ENCODE measurements around the gene ADRB2. TPM values are rescaled to one million over a fixed set of nuclear protein-coding genes. Genes with fewer than 3 reads are reported as not detected.
"Not testable (repeated sequence)": the region's sequence is repeated elsewhere in the genome, so short reads cannot be mapped to it uniquely, and the experiment has no call there.

Gene ADRB2
- polyA plus RNA-seq (ENCODE audit: insufficient read length in 4 of 4), result under 1 TPM; 0.13 to 0.81 (median 0.29) TPM

DNA sequence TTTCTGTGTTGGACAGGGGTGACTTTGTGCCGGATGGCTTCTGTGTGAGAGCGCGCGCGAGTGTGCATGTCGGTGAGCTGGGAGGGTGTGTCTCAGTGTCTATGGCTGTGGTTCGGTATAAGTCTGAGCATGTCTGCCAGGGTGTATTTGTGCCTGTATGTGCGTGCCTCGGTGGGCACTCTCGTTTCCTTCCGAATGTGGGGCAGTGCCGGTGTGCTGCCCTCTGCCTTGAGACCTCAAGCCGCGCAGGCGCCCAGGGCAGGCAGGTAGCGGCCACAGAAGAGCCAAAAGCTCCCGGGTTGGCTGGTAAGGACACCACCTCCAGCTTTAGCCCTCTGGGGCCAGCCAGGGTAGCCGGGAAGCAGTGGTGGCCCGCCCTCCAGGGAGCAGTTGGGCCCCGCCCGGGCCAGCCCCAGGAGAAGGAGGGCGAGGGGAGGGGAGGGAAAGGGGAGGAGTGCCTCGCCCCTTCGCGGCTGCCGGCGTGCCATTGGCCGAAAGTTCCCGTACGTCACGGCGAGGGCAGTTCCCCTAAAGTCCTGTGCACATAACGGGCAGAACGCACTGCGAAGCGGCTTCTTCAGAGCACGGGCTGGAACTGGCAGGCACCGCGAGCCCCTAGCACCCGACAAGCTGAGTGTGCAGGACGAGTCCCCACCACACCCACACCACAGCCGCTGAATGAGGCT, at the start of gene ADRB2:
ADRB2 (plus strand) TSS at position 559 of the 686 bp plus-strand sequence. CDS start 221 bp downstream, outside the sequence.
- peak; percentile 54 to 75 (median 72) for DNase-seq (ENCODE audit: low read depth in 4 of 4, low spot score in 3 of 4)

DNA sequence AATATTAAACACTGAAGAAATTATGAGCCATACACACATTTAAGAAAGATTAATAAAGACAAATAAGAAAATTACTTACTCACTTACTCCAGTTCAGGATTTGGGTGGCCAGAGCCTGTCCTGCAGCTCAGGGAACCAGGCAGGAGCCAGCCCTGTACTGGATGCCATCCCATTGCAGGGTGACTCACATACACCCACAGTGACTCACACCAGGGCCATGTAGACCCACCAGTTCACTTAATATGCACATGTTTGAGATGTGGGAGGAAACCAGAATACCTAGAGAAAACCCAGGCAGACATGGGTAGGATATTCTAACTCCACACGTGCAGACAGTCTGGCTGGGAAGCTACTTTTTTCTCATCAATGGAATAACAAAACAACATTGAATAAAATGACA, 49.6 kb upstream of the ADRB2 start:
- DNase-seq (ENCODE audit: low read depth in 4 of 4, low spot score in 3 of 4), result no peak

DNA sequence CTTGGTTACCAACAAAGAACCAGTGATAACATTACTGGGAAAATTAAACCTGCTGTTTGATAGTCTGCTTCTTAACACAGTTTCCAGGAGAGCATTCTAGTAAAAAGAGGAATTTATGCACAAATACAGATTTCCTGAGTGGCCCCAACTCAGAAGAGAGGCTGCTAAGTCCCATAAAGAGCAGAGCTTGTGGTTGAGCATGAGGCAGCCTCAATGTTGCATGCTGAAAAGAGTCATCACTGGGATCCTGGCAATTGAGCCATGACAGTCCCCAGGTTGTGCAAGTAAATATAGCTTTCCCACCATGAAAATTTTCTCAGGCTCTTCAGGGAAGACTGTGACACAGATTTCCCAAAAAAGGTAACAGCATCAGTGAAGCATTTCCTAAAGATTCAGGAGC, 47.5 kb upstream of the ADRB2 start:
- DNase-seq (ENCODE audit: low read depth in 4 of 4, low spot score in 3 of 4), result no peak

DNA sequence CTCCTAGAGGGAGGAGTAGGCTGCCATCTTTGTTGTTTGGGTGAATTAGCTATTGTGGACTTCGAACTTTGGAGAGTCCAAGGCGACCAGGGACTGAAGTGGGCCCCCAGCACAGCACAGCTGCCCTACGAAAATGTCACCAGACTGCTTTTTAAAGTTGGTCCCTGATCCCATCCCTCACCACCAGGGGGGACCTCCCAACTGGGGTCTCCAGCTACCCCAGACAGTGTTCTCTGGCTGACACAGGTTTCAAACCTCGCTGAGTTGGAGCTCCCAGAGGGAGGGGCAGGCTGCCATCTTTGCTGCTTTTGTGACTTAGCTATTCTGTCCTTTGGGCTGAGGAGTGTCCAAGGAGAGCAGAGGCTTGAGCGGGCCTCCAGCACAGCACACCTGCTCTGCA, 45.7 kb upstream of the ADRB2 start:
- no peak for DNase-seq (ENCODE audit: low read depth in 4 of 4, low spot score in 3 of 4)

DNA sequence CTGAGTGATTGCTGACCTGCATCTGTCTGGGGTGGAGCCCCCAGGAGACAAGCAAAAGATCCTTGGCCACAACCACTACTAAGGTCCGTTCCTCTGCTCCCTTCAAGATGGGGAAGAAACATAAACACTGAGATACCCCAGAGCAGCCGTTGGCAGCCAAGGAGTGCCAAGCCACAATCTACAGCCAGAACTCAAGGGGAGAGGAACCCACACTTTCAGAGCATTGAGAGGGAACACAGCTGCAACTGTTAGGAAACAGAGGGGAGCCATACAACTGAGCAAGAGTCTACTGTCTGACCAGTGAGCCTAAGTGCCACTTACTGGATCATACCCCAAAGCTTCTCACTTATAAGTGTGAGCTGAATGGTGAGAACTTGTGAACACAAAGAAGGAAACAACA, 44.6 kb upstream of the ADRB2 start:
- no peak for DNase-seq (ENCODE audit: low read depth in 4 of 4, low spot score in 3 of 4)

DNA sequence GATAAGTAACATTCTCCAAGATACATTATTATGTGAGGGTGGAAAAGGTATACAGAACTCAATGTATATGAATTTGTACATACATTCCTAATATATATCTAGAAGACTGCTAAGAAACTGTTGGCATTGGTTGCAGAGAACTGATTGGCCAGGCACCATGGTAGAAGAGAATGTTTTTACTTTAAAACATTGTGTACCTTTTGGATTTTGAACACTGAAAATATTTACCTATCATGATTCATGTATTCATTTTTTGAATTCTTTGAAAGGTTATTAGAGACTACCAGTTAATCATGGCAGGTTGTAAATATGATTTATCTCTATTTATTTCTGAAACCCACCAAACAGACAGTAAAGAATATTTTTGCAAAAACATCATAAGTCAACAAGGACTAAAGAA, 41.2 kb upstream of the ADRB2 start:
- DNase-seq (ENCODE audit: low read depth in 4 of 4, low spot score in 3 of 4), result no peak

DNA sequence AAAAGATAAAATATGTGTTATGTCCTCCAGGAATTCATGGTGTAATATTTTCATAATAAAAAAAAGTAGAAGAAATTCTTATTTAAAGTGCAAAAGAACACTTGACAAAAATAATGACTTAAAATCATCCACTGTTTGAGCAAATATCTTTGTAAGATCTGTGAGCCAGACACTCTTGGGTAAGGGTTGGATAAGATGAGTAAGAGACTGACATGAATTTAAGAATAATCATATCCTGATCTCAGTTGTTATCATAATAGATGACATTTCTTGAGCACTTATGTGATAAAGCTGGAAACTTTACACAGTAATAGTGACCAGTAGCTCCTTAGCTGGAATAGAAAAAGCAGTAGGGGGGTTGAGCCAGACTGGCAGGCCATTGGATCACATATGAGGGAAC, 40.0 kb upstream of the ADRB2 start:
- DNase-seq (ENCODE audit: low read depth in 4 of 4, low spot score in 3 of 4), result no peak

DNA sequence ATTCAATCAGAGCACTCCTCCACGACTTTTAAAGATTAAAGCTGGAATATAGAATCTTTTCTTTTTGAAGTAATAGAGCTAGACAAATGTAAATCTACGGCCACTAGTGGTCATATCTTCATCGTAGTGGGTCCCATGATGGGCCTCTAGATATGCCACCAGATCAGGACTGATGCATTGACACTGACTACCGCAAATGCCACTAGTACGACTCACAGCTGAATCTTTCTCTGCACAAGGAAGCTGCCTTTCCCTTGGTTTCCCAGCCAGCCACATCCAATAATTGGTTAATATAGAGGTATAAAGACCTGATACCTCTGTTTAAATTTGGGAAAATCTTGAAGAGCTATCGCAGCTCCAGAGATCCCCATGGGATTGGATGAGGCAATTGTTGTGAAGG, 37.8 kb upstream of the ADRB2 start:
- no peak for DNase-seq (ENCODE audit: low read depth in 4 of 4, low spot score in 3 of 4)

DNA sequence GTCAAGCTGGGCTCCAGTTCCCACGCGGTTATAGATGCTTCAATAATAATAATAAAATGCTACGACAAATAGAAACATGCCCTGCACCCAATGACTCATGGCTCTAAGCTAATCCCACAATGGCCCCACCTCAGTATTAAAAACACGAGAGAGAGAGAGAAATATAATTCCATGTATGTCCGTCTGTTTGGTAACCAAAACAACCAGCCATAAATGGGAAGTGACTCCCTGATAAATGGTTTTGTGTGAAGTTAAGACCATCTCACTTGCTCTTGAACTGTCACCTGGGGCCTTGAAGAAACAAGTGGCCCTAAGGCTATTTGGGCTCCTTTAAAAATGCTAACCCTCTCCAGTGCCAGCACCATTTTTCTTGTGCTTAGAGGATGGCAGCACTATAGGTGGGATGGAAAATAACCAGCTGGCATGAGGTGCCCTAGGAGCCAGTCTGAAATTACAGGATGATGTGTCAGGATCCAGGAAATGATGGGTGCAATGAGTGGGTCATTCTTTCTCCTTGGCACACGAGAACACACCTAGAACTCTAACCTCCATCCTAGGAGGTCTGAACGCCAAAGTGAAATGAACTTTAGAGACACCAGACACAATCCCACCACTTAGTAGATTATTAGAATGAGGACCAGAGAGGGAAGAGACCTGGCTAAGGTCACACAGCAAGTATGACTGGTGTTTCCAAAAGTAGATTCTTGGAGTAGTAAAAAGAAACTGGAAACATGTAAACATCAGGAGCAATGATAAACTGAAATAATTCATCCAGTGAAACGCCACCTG, 35.7 kb upstream of the ADRB2 start:
- DNase-seq (ENCODE audit: low read depth in 4 of 4, low spot score in 3 of 4), result no peak

DNA sequence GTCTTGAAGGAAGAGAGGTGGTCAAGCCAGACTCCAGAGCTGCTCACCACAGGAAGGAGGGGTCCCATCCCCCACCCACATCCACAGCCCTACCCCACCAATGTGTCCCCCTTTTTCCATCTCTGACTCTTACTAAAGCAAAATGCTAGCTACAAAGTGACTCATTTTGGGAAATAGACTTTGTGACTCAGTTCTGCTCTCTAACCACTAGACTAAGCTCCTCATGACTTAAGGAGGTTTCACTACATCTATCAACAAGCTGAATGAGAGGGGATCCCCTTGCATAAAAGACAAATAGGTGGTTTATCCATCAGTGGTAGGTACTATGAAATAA, 35.1 kb upstream of the ADRB2 start:
- no peak for DNase-seq (ENCODE audit: low read depth in 4 of 4, low spot score in 3 of 4)

DNA sequence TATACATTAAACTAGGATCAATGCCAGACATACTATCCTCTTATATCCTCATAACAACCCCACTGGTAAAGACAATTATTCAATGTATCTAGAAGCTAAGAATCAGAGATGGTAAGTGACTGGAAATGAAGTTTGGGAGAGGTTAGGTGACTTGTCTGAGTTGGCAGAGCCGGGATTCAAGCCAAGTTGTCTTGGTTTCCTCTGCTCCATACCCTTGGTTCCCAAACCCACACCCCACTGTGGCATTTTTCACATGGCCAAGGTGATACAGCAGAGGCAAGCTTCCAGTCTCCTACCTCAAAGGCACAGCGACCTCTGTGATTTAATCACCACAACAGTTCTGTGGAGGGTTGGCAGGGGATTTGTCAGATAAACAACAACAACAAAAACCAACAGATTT, 34.7 kb upstream of the ADRB2 start:
- DNase-seq (ENCODE audit: low read depth in 4 of 4, low spot score in 3 of 4), result no peak

DNA sequence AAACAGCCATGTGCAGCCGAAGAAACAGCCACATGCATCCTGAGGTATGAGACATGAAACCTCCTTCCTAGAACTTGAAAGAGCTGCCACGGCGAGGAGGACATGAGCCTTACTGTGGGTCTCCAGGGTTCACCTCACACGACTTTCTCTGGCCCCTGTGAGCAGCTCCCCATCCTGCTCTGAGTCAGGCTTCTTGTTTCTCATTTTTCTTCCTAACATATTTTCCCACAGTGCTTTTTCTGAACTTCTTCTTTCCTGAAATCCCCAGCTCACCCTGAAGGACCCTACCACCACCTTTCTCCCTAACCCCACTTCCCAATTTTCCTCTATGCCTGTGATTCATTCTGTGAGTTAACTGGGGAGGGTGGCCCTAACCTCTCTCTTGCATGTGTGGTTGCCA, 33.7 kb upstream of the ADRB2 start:
- no peak for DNase-seq (ENCODE audit: low read depth in 4 of 4, low spot score in 3 of 4)

DNA sequence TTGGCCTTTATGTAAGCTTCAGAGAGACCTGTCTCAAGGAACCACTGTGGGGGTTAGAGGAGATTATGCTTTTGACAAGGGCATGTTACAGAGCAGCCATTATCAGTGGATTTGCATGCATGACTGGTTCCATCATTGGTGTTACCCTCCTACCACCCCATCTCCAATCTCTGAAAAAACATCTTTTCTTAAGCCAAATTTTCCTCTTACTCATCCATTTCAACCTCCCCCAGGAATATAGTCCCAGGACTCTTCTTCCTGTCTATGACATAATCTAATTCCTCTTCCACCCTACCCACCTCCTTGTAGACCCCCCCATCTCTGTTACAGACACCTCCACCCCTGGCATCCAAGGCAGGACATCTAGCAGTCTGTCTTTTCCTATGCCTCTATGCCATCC, 33.1 kb upstream of the ADRB2 start:
- no peak for DNase-seq (ENCODE audit: low read depth in 4 of 4, low spot score in 3 of 4)

DNA sequence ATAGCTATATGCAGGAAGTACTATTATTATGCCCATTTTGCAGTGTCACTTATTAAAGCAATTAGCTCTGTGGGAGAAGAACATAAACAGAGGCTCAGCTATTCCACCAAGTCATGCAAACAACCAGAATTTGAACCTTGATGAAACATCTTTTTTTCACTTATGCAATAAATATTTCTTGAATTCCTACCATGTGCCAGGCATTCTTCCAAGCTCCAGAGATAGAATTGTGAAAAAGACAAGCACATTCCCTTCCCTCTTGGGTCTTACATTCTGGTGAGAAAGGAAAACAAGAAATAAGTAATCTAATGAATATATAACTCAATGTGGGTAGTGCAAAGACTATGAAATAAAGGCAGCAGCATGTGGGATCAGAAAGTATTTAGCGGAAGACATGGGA, 32.1 kb upstream of the ADRB2 start:
- no peak for DNase-seq (ENCODE audit: low read depth in 4 of 4, low spot score in 3 of 4)

DNA sequence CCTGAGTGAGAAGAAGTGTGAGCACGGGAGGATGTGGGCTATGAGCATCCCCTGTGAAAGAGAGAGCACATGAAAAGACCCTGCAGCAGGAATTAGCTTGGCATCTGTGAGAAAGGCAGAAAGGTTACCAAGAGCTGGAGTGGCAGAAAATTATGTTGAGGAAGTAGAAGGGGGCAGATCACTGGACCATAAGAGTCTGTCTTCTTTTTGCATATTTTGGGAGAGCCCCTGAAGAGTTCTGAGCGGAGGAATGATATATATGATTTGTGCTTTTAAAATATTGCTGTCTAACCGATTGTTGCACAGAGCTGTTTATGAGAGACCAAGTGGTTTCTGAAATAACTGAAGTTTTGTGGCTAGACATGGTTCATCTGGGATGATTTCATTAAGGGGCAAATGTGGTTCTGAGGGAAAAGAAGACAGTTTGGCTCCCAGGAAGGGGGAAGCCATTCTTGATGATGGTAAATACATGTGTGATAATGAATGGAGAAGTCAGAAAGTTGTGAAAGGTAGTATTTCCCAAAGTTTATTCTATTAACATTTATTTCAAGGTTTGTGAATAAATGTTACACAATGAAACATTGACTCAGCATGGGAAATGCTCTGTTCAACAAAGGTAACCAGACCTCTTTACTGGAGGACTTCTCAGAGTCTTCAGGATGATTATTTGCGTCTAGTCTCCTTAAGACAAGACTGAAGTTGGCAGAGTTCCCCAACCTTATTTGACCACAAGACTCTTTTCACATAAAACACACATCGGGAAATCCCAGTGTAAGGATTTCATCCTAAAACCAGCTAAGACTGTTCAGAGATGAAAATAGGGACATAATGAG, 31.5 kb upstream of the ADRB2 start:
- no peak for DNase-seq (ENCODE audit: low read depth in 4 of 4, low spot score in 3 of 4)

DNA sequence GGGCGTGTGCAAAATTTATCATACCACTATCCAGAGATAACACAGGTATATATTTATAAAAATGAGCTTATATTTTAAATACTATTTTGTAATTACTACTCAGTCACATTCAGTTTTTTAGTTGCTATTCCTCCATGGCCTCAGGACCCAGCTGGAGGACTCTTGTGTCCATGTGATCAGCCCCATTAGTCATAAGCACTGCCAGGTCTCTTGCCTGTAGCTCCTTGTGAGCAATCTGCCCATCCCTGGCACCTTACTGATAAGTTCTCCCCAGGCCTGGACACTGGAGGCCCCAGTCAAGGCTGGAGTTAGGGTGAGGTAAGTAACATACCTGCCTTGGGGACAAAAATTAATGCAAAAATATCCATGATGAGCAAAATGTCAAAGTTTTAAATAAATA, 29.5 kb upstream of the ADRB2 start:
- DNase-seq (ENCODE audit: low read depth in 4 of 4, low spot score in 3 of 4), result no peak

DNA sequence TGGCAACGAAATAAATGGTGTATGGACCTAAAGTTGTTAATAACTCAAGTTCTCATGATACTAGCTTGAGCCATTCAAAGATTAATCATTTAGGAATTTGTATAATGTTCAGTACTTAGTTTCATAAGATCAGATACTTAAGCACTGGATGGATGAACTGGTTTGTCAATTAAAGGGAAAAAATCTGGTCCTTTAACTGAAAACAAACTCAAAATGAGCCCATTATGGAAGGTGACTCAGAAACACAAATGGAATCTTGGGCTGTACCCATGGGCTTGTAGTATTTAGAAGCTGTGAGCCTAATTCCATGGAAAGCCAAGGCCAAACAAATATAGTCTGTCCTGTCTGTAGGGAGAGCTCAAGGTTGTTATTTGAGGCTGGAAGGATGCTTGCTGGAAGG, 27.6 kb upstream of the ADRB2 start:
- no peak for DNase-seq (ENCODE audit: low read depth in 4 of 4, low spot score in 3 of 4)

DNA sequence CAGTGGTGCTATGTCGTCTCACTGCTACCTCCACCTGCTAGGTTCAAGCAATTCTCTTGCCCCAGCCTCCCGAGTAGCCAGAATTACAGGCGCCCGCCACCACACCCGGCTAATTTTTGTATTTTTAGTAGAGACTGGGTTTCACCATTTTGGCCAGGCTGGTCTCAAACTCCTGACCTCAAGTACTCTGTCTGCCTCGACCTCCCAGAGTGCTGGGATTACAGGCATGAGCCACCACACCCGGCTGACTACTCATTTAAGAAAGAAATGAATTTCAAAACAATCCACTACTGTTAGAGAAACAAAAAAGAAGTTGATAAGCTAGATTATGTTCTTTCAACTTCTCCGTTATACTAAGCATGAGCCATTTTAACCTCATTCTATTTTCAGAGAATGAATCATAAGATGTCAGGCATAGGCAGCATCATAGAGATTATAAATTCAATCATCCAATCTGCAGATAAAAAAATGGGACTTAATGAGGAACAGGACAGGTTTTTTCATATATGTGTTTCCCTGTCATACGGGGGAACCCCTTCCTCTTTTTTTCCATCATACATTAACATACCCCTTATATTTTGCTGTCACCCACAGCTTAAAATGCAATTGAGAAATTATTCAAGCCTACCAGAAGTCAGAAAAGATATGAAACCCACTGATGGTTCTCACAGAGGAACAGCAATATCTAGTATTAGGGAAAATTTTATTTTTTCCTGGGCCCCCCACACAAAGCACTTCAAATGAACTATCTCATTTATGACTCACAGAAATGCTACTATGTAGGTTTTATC, 26.5 kb upstream of the ADRB2 start:
- DNase-seq (ENCODE audit: low read depth in 4 of 4, low spot score in 3 of 4), result no peak

DNA sequence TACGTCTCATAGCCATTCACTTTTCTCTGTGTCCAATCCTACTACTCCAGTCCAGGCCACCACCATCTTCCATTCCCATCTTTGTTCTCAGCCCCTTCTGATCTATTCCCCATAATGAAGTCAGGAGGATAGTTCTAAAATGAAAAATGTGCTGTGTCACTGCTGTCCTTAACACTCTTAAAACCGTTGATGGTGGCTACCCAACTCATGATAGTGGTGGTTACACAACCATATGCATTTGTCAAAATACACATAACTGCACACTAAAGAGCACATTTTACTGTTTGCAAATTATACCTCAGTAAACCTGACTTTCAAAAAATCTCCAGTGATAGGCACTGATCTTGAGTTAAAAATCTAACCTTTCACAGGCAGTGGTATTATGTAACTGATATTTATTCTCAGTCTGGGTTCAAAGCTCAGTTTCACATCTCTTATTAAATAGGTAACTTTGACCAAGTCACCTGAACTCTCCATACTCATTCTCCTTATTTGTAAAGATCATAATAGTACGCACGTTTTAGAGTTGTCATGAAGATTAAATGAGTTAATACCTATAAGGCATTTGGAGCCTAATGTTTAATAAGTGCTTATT, 24.6 kb upstream of the ADRB2 start:
- DNase-seq (ENCODE audit: low read depth in 4 of 4, low spot score in 3 of 4), result no peak

DNA sequence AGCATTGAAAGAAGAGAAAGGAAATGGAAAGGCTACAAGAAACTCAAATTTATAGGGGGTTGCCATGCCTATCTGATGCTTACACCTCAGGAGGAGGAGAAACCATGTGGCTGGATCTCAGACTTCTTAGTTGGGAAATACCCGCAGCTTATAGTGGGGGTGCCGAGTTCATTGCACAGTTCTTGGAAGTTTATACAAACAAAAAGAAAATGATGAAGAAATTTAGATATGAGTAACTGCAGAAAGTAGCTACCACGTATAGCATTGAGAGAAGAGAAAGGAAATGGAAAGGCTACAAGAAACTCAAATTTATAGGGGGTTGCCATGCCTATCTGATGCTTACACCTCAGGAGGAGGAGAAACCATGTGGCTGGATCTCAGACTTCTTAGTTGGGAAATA, 23.0 kb upstream of the ADRB2 start:
- not testable (repeated sequence) for DNase-seq (ENCODE audit: low read depth in 4 of 4, low spot score in 3 of 4)
